ENCODE measurements around the gene HLTF. TPM values are rescaled to one million over a fixed set of nuclear protein-coding genes. Genes with fewer than 3 reads are reported as not detected.
A peak's percentile ranks its signal among the peaks of the same experiment; 100 is the strongest.

Gene HLTF
- total and polyA plus RNA-seq, 3 donors from 2014 or later = 57.3 to 200 (median 170) TPM

GRCh38 chr3:149018247-149018646 lies 68.1 kb downstream of the HLTF start:
- 0 to 73% methylated on average over 1 of the region's 1 CpG for WGBS, 2 donors
- TF ChIP-seq POLR2A (IDR thresholded peaks at IDR 0.05) = no peak
- no peak for TF ChIP-seq CTCF (IDR thresholded peaks at IDR 0.05)
- H3K27me3 ChIP-seq = no peaks in the 10 kb centered on the region
- intact Hi-C loops (cut with DNase I; ENCODE audit: low total_unique reads) = no loop called here
- DNase-seq = no peak
- peaks cover 18% of the 10 kb centered on the region for H3K4me1 ChIP-seq
- no peak overlapping the region for H3K4me3 ChIP-seq
- peak overlapping the region; percentile 45 to 64 for H3K27ac ChIP-seq
- H3K9me3 ChIP-seq = no peaks in the 10 kb centered on the region
- no peaks in the 10 kb centered on the region for H3K36me3 ChIP-seq (ENCODE audit: low read depth, missing control alignments)

GRCh38 chr3:149016669-149017541 lies 69.4 kb downstream of the HLTF start:
- intact Hi-C loops (cut with DNase I; ENCODE audit: low total_unique reads) = no loop called here
- WGBS, 2 donors = 71 to 80% methylated on average over 9 of the region's 9 CpGs
- no peak for DNase-seq
- Histone ChIP-seq H3K9me3 (no peaks in the 10 kb centered on the region), H3K4me1 (peaks cover 32% of the 10 kb centered on the region), H3K27ac (peak overlapping the region in 1 of 2 donors; percentile 74), H3K36me3 (ENCODE audit: low read depth, missing control alignments) (no peaks in the 10 kb centered on the region), H3K27me3 (no peaks in the 10 kb centered on the region), H3K4me3 (no peak overlapping the region)
- TF ChIP-seq POLR2A (IDR thresholded peaks at IDR 0.05) (no peak), CTCF (IDR thresholded peaks at IDR 0.05) (no peak)

- intact Hi-C loops (cut with DNase I; ENCODE audit: low total_unique reads) = no loop called here
- DNase-seq = no peak
- Histone ChIP-seq H3K4me1 (peaks cover 39% of the 10 kb centered on the region), H3K27me3 (no peaks in the 10 kb centered on the region), H3K36me3 (ENCODE audit: low read depth, missing control alignments) (no peaks in the 10 kb centered on the region), H3K4me3 (no peak overlapping the region), H3K27ac (peak overlapping the region in 1 of 2 donors; percentile 74), H3K9me3 (no peaks in the 10 kb centered on the region)
- 96% methylated on average over 2 of the region's 2 CpGs for whole genome bisulfite sequencing, 2 donors
- no peak for TF ChIP-seq POLR2A (IDR thresholded peaks at IDR 0.05)
Measured at GRCh38 chr3:149016242-149016641, 70.1 kb downstream of the HLTF start.

GRCh38 chr3:149015393-149015792 lies 70.9 kb downstream of the HLTF start:
- Histone ChIP-seq H3K4me1 (peaks cover 47% of the 10 kb centered on the region), H3K4me3 (no peak overlapping the region), H3K36me3 (ENCODE audit: low read depth, missing control alignments) (no peaks in the 10 kb centered on the region), H3K27me3 (no peaks in the 10 kb centered on the region), H3K27ac (peak overlapping the region; percentile 56 to 74), H3K9me3 (no peaks in the 10 kb centered on the region)
- intact Hi-C loops (cut with DNase I; ENCODE audit: low total_unique reads) = no loop called here
- 60 to 72% methylated on average over 3 of the region's 3 CpGs for WGBS, 2 donors
- DNase-seq = no peak
- TF ChIP-seq POLR2A (IDR thresholded peaks at IDR 0.05) (no peak), CTCF (IDR thresholded peaks at IDR 0.05) (no peak)

- no peaks in the 10 kb centered on the region for H3K9me3 ChIP-seq
- H3K4me1 ChIP-seq = peaks cover 55% of the 10 kb centered on the region
- peak overlapping the region; percentile 74 to 82 for H3K27ac ChIP-seq
- intact Hi-C loops (cut with DNase I; ENCODE audit: low total_unique reads) = no loop called here
- WGBS, 2 donors = 91 to 98% methylated on average over 6 of the region's 6 CpGs
- DNase-seq = no peak
- no peaks in the 10 kb centered on the region for H3K36me3 ChIP-seq (ENCODE audit: low read depth, missing control alignments)
- TF ChIP-seq POLR2A (IDR thresholded peaks at IDR 0.05) (no peak), CTCF (IDR thresholded peaks at IDR 0.05) (no peak)
- H3K4me3 ChIP-seq = no peak overlapping the region
- H3K27me3 ChIP-seq = no peaks in the 10 kb centered on the region
Measured at GRCh38 chr3:149013726-149014125, 72.6 kb downstream of the HLTF start.
